Lung (tissue), 12 donors: Measurements from ENCODE around the gene HNRNPR. TPM values are rescaled to one million over a fixed set of nuclear protein-coding genes. Genes with fewer than 3 reads are reported as not detected.

ENCODE experiments used
- ATAC-seq: fragments of 200-7000 bp; cut with Tn5 transposase; one replicate; pipeline ENCODE4 v1.9.1; 2020; ENCODE audit warnings: moderate number of reproducible peaks; ENCODE audit not compliant: insufficient read depth, low FRiP score
- DNase-seq, 3 donors: peaks; one replicate each; pipeline ENCODE4 v3.0.0-alpha.2; 2013 to 2017
- H3K27ac ChIP-seq, 2 donors: one replicate each; pipeline ENCODE4 v1.5.1; 2013; ENCODE audit warnings: mild to moderate bottlenecking in 2 of 2, moderate library complexity in 2 of 2, control low read depth in 1 of 2, inconsistent platforms in 1 of 2, low read depth in 1 of 2, low read length in 1 of 2
- H3K27me3 ChIP-seq, 3 donors: one replicate each; pipeline ENCODE4 v1.5.1; 2013; ENCODE audit warnings: low read length in 2 of 3; ENCODE audit not compliant: control insufficient read depth in 3 of 3, insufficient read depth in 3 of 3
- H3K36me3 ChIP-seq, 4 donors: one replicate each; pipeline ENCODE4 v1.5.1; 2013; ENCODE audit warnings: low read length in 4 of 4, mild to moderate bottlenecking in 1 of 4, moderate library complexity in 1 of 4; ENCODE audit not compliant: control insufficient read depth in 4 of 4, insufficient read depth in 4 of 4
- H3K4me1 ChIP-seq, 5 donors: one replicate each; pipeline ENCODE4 v1.5.1; 2013; ENCODE audit warnings: low read length in 5 of 5, mild to moderate bottlenecking in 2 of 5, moderate library complexity in 1 of 5; ENCODE audit not compliant: control insufficient read depth in 5 of 5, insufficient read depth in 5 of 5
- H3K4me3 ChIP-seq: one replicate; pipeline ENCODE4 v1.5.1; 2013; ENCODE audit warnings: mild to moderate bottlenecking, control low read depth, moderate library complexity
- H3K9ac ChIP-seq, 2 donors: one replicate each; pipeline ENCODE4 v1.5.1; 2013; ENCODE audit warnings: low read length in 2 of 2, control low read depth in 1 of 2; ENCODE audit not compliant: insufficient read depth in 1 of 2
- H3K9me3 ChIP-seq, 4 donors: one replicate each; pipeline ENCODE4 v1.5.1; 2013; ENCODE audit warnings: low read length in 3 of 4, mild to moderate bottlenecking in 1 of 4, moderate library complexity in 1 of 4; ENCODE audit not compliant: control insufficient read depth in 4 of 4, insufficient read depth in 3 of 4
- WGBS, 2 donors: extraction: QIAGEN DNeasy Blood & Tissue Kit; methylation state at CpG; one replicate each; pipeline ENCODE4 v1.1.7; 2013; 5-methylcytosine and 5-hydroxymethylcytosine counted together
- polyA plus RNA-seq, 2 donors: library from polyadenylated mRNA; stranded (reverse); fragments of 200-250 nt; gene quantifications; one replicate each; pipeline ENCODE4 v1.2.1, GENCODE V29; 2013
- total RNA-seq, 2 donors: library from RNA; depleted of rRNA in 1 of 2; stranded (reverse); fragments of >200 nt in 1 of 2; gene quantifications; one replicate each; pipeline ENCODE4 v1.2.1, GENCODE V29; 2014 to 2021
- TF ChIP-seq, protein P1 (sequence below): IDR thresholded peaks from 2 replicates; pipeline ENCODE4 v1.5.1; 2012; ENCODE audit warnings: mild to moderate bottlenecking; ENCODE audit errors: control extremely low read depth, extremely low read depth
- donor health status: control.
- donor health status: control.
- donor health status: Bipolar disorder and iron deficiency.
- donor health status: healthy.
- donor health status: DM: yes; HTN: yes; CAD: no.

The HNRNPR gene
- total and polyA plus RNA-seq, 4 donors: 54.2 to 147 (median 94.9) TPM

GRCh38 chr1:23354245-23354644, 10.2 kb upstream of the HNRNPR start:
- H3K9ac ChIP-seq: no peak overlapping the region
- no peaks in the 10 kb centered on the region for H3K27me3 ChIP-seq
- DNase-seq (no peak), ATAC-seq (no peak)
- peaks cover 0 to 7% (median 0%) of the 10 kb centered on the region in 4 donors for H3K36me3 ChIP-seq
- H3K4me1 ChIP-seq: peaks cover 0 to 3% (median 0%) of the 10 kb centered on the region in 5 donors
- H3K27ac ChIP-seq: no peak overlapping the region
- H3K9me3 ChIP-seq: peaks cover 0 to under 1% (median 0%) of the 10 kb centered on the region in 4 donors
- 44 to 51% methylated on average over 3 of the region's 3 CpGs for WGBS, 2 donors
- TF ChIP-seq, protein P1, sequence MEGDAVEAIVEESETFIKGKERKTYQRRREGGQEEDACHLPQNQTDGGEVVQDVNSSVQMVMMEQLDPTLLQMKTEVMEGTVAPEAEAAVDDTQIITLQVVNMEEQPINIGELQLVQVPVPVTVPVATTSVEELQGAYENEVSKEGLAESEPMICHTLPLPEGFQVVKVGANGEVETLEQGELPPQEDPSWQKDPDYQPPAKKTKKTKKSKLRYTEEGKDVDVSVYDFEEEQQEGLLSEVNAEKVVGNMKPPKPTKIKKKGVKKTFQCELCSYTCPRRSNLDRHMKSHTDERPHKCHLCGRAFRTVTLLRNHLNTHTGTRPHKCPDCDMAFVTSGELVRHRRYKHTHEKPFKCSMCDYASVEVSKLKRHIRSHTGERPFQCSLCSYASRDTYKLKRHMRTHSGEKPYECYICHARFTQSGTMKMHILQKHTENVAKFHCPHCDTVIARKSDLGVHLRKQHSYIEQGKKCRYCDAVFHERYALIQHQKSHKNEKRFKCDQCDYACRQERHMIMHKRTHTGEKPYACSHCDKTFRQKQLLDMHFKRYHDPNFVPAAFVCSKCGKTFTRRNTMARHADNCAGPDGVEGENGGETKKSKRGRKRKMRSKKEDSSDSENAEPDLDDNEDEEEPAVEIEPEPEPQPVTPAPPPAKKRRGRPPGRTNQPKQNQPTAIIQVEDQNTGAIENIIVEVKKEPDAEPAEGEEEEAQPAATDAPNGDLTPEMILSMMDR: no peak
- no peak overlapping the region for H3K4me3 ChIP-seq

- H3K9ac ChIP-seq: no peak overlapping the region
- no peaks in the 10 kb centered on the region for H3K36me3 ChIP-seq
- 95 to 96% methylated on average over 1 of the region's 1 CpG for WGBS, 2 donors
- DNase-seq (no peak), ATAC-seq (no peak)
- no peaks in the 10 kb centered on the region for H3K9me3 ChIP-seq
- peaks cover 0 to 3% (median 0%) of the 10 kb centered on the region in 5 donors for H3K4me1 ChIP-seq
- no peak overlapping the region for H3K27ac ChIP-seq
- TF ChIP-seq, protein P1: no peak
- no peaks in the 10 kb centered on the region for H3K27me3 ChIP-seq
- no peak overlapping the region for H3K4me3 ChIP-seq
Measured at GRCh38 chr1:23352096-23352695, 8.1 kb upstream of the HNRNPR start.

GRCh38 chr1:23345920-23346319, 1.8 kb upstream of the HNRNPR start:
- Histone ChIP-seq H3K4me1 (peaks cover 0 to 29% (median 11%) of the 10 kb centered on the region in 5 donors), H3K27me3 (no peaks in the 10 kb centered on the region), H3K9ac (no peak overlapping the region), H3K36me3 (no peaks in the 10 kb centered on the region), H3K9me3 (no peaks in the 10 kb centered on the region), H3K4me3 (no peak overlapping the region), H3K27ac (no peak overlapping the region)
- WGBS, 2 donors: 97 to 98% methylated on average over 14 of the region's 14 CpGs
- TF ChIP-seq, protein P1: no peak
- DNase-seq (no peak), ATAC-seq (no peak)

DNA sequence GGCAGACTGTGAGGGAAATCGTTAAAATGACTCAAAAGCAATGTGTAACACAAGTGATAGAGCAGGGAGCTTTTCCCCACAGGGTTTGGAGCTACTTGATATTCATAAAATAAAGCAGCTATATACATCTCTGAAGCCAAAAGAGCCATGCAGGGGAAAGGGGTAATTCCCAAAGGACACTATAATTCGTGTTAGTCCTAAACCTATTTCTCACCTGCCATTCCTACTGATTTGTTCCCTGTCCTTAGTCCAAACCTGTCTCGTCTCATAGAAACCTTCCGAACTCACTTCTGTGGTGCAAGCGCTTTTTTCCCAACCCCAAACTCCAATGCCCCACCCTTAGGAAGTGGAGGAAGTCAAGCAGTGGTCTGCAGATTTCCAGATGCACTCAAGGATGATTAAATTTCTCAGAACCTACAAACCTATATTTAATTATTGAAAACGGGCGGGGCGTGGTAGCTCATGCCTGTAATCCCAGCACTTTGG, 946 bp upstream of the HNRNPR start:
- Histone ChIP-seq H3K27me3 (no peaks in the 10 kb centered on the region), H3K9me3 (no peaks in the 10 kb centered on the region), H3K27ac (peak overlapping the region; percentile 80 to 99), H3K4me3 (peak overlapping the region; percentile 38), H3K9ac (peak overlapping the region; percentile 74 to 99), H3K36me3 (no peaks in the 10 kb centered on the region), H3K4me1 (peaks cover 0 to 38% (median 14%) of the 10 kb centered on the region in 5 donors)
- ATAC-seq (no peak), DNase-seq (peak in 1 of 3 donors; percentile 62)
- WGBS, 2 donors: 24% methylated on average over 8 of the region's 8 CpGs
- TF ChIP-seq, protein P1: no peak
